GM23248 (cell line): Measurements from ENCODE around the gene ADORA1. TPM values are rescaled to one million over a fixed set of nuclear protein-coding genes. Genes with fewer than 3 reads are reported as not detected.

Source experiments
- DNase-seq: peaks from one replicate; pipeline ENCODE4 v3.0.0-alpha.2; 2015
- H2AFZ ChIP-seq: fragments of 200-600 bp; sonication (generic); 2 replicates; pipeline ENCODE4 v1.6.1; 2016; ENCODE audit warnings: antibody characterized with exemption
- H3F3A ChIP-seq: fragments of 200-600 bp; sonication (generic); 2 replicates; pipeline ENCODE4 v1.6.1; 2016; ENCODE audit warnings: mild to moderate bottlenecking, antibody characterized with exemption, mixed run types; ENCODE audit not compliant: insufficient read depth
- H3K27ac ChIP-seq: fragments of 200-600 bp; sonication (generic); 2 replicates; pipeline ENCODE4 v1.5.1; 2016; ENCODE audit warnings: mild to moderate bottlenecking
- H3K27me3 ChIP-seq: fragments of 200-600 bp; sonication (generic); replicated peaks from 2 replicates; pipeline ENCODE4 v1.6.1; 2016; ENCODE audit warnings: mild to moderate bottlenecking; ENCODE audit not compliant: insufficient read depth
- H3K36me3 ChIP-seq: fragments of 200-600 bp; sonication (generic); 2 replicates; pipeline ENCODE4 v1.6.1; 2016; ENCODE audit warnings: low read depth, mild to moderate bottlenecking
- H3K4me1 ChIP-seq: fragments of 200-600 bp; sonication (generic); 2 replicates; pipeline ENCODE4 v1.6.1; 2016; ENCODE audit warnings: mild to moderate bottlenecking; ENCODE audit not compliant: insufficient read depth
- H3K4me2 ChIP-seq: fragments of 200-600 bp; sonication (generic); one replicate; pipeline ENCODE4 v1.6.1; 2016; ENCODE audit warnings: mild to moderate bottlenecking; ENCODE audit not compliant: unreplicated experiment
- H3K4me3 ChIP-seq: fragments of 200-600 bp; sonication (generic); 2 replicates; pipeline ENCODE4 v1.5.1; 2016; ENCODE audit warnings: mild to moderate bottlenecking
- H3K79me2 ChIP-seq: fragments of 200-600 bp; sonication (generic); 2 replicates; pipeline ENCODE4 v1.6.1; 2016; ENCODE audit warnings: mild to moderate bottlenecking; ENCODE audit not compliant: insufficient read depth
- H3K9ac ChIP-seq: fragments of 200-600 bp; sonication (generic); 2 replicates; pipeline ENCODE4 v1.6.1; 2016; ENCODE audit warnings: mild to moderate bottlenecking
- H3K9me2 ChIP-seq: fragments of 200-600 bp; sonication (generic); 2 replicates; pipeline ENCODE4 v1.6.1; 2016; ENCODE audit warnings: mixed run types, mild to moderate bottlenecking, moderate library complexity; ENCODE audit not compliant: insufficient read depth
- H3K9me3 ChIP-seq: fragments of 200-600 bp; sonication (generic); one replicate; pipeline ENCODE4 v1.6.1; 2017; ENCODE audit warnings: low read depth
- H4K20me1 ChIP-seq: fragments of 200-600 bp; sonication (generic); 2 replicates; pipeline ENCODE4 v1.6.0; 2016; ENCODE audit not compliant: insufficient read depth
- EZH2 ChIP-seq: fragments of 200-600 bp; sonication (generic); IDR thresholded peaks from 2 replicates; pipeline ENCODE4 v1.6.1; 2018; ENCODE audit warnings: antibody characterized with exemption, mild to moderate bottlenecking; ENCODE audit not compliant: insufficient read depth, poor library complexity, severe bottlenecking
- EZH2phosphoT487 ChIP-seq: fragments of 200-600 bp; sonication (generic); IDR thresholded peaks from 2 replicates; pipeline ENCODE4 v1.6.1; 2018; ENCODE audit warnings: antibody characterized with exemption, moderate library complexity, mild to moderate bottlenecking, low read depth; ENCODE audit not compliant: insufficient read depth
- WGBS, 2 experiments: methylation state at CpG; one replicate each; pipeline ENCODE4 v1.1.6; 2015 to 2017; ENCODE audit warnings: low lambda C conversion rate in 2 of 2, low coverage in 1 of 2; ENCODE audit errors: missing lambda C conversion rate in 2 of 2; 5-methylcytosine and 5-hydroxymethylcytosine counted together
- in situ Hi-C: fragments of 300-500 bp; cut with MboI; formaldehyde crosslinking; loops from 2 replicates; pipeline ENCODE4 v1.15.0; 2020
- polyA plus RNA-seq: library from polyadenylated mRNA; unstranded; fragments of >200 nt; fragmentation: Nextera tagmentation; extraction: Ambion mirVana; gene quantifications from 2 replicates; pipeline ENCODE4 v1.2.1, GENCODE V29; 2016
- total RNA-seq: library from RNA; depleted of rRNA; stranded (reverse); fragments of >200 nt; shearing (Covaris generic); gene quantifications from 2 replicates; pipeline ENCODE4 v1.2.3, GENCODE V29; 2014

Gene ADORA1
- total and polyA plus RNA-seq, 2 experiments from 2014 or later, result 2.2 to 5.8 TPM

DNA sequence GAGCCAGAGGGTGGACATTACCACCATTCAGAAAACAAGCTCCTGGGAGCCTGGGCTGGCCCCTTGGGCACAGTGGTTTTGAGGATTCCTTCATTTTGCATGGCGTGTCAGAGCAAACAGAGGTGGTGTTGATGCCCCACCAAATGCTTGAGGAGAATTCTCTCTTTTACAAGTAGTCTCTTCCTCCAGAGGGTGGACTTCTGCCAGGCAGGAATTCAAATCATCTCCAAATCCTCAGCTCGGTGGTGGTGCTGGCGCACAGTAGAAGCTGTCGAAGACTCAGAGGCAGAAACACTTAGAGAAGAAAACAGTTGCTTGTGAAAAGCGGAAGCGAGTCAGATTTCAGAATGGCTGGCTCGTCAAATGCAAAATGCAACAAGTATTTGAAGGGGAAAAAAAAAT lies 62.4 kb downstream of the ADORA1 start:
- Histone ChIP-seq H3K27me3 (no peaks in the 10 kb centered on the region), H3K27ac (no peak overlapping the region), H3K79me2 (no peaks in the 10 kb centered on the region), H3K9me2 (no peaks in the 10 kb centered on the region), H2AFZ (no peak overlapping the region), H3K36me3 (no peaks in the 10 kb centered on the region), H3K4me3 (no peak overlapping the region), H3K4me2 (no peak overlapping the region), H3K9me3 (no peaks in the 10 kb centered on the region), H3F3A (no peaks in the 10 kb centered on the region), H3K4me1 (no peaks in the 10 kb centered on the region), H3K9ac (no peak overlapping the region), H4K20me1 (no peaks in the 10 kb centered on the region)
- DNase-seq, result no peak
- in situ Hi-C loops, result no loop called here
- no peak for TF ChIP-seq EZH2phosphoT487
- no peak for TF ChIP-seq EZH2
- 69 to 74% methylated on average over 7 of the region's 7 CpGs for WGBS, 2 experiments

DNA sequence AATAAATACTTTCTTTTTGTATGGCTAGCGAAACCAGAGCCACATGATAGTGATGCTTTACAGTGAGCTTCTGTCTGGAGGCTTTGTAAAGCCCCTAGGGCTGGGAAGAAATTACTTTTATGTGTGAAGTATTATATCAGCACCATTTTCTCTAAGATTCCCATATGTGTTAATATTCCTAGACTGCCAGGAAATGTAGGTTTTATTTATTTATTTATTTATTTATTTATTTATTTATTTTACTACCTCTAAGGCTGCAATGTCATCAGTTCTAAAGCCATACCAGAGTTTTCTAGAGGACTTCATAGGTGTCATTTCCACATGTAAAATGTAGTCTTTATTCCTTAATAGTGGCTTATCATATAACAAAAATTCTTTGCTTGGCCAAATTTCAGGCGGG lies 63.4 kb downstream of the ADORA1 start:
- no peak for TF ChIP-seq EZH2
- no peak for TF ChIP-seq EZH2phosphoT487
- H3K4me1 ChIP-seq, result peaks cover under 1% of the 10 kb centered on the region
- H2AFZ ChIP-seq, result no peak overlapping the region
- H3K4me2 ChIP-seq, result no peak overlapping the region
- in situ Hi-C loops, result no loop called here
- DNase-seq, result no peak
- no peaks in the 10 kb centered on the region for H4K20me1 ChIP-seq
- H3K9me3 ChIP-seq, result no peaks in the 10 kb centered on the region
- no peak overlapping the region for H3K27ac ChIP-seq
- H3F3A ChIP-seq, result no peaks in the 10 kb centered on the region
- no peaks in the 10 kb centered on the region for H3K36me3 ChIP-seq
- H3K79me2 ChIP-seq, result no peaks in the 10 kb centered on the region
- no peak overlapping the region for H3K4me3 ChIP-seq
- no peaks in the 10 kb centered on the region for H3K27me3 ChIP-seq
- 84 to 91% methylated on average over 2 of the region's 2 CpGs for WGBS, 2 experiments
- H3K9ac ChIP-seq, result no peak overlapping the region
- no peaks in the 10 kb centered on the region for H3K9me2 ChIP-seq

DNA sequence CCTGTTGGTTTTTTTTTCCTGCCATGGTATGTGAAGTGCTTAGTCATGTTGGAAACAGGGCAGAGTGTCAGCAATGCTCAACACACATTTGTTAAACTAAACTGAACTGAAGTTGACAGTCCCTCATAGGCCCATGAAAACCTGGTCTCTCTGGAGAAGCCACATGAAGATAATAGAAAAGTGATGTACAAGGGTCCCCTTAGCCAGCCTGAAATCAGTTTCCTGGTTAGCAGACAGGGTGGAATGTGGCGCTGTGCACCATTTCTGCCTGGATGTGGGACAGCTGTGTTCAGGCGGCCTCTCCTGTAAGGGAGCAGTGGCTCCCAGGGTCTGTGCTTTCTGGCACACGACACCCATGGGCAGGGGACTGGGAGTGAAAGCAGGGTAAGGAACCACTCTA lies 68.8 kb downstream of the ADORA1 start:
- Histone ChIP-seq H3K4me2 (no peak overlapping the region), H3K9me2 (no peaks in the 10 kb centered on the region), H3F3A (peaks cover 44% of the 10 kb centered on the region), H3K27me3 (no peaks in the 10 kb centered on the region), H3K9me3 (no peaks in the 10 kb centered on the region), H3K36me3 (no peaks in the 10 kb centered on the region), H3K9ac (no peak overlapping the region), H3K4me3 (no peak overlapping the region), H4K20me1 (no peaks in the 10 kb centered on the region), H3K4me1 (peaks cover 55% of the 10 kb centered on the region), H3K27ac (no peak overlapping the region), H3K79me2 (no peaks in the 10 kb centered on the region), H2AFZ (peak overlapping the region; percentile 47; the same call in 1 of the 2 replicates)
- in situ Hi-C loops, result no loop called here
- peak; percentile 35 for DNase-seq
- TF ChIP-seq EZH2phosphoT487, result no peak
- TF ChIP-seq EZH2, result no peak
- 57 to 61% methylated on average over 3 of the region's 3 CpGs for WGBS, 2 experiments

DNA sequence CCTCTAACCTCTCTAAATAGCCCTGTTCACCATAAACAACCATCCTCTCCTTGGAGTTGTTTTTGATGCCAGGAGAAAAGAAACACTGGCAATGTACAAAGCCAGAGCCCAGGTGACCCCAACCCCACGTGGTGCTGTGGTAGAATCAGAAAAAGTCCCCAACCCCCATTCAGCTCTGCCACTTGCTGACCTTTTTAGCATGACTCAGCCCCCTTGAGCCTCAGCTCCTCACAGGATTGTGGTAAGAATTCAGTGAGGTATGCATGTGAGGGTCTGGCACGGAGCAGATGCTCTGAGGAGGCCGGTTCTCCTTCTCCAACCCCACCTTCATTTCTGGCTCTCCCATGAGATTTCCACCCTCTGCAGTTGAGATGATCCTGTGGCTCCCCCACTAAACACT lies 70.1 kb downstream of the ADORA1 start:
- DNase-seq, result peak; percentile 89
- peak overlapping the region; percentile 8; the same call in 1 of the 2 replicates for H3K9ac ChIP-seq
- TF ChIP-seq EZH2 (no peak), EZH2phosphoT487 (no peak)
- no peaks in the 10 kb centered on the region for H3K9me2 ChIP-seq
- no peak overlapping the region for H3K4me3 ChIP-seq
- in situ Hi-C loops, result no loop called here
- no peaks in the 10 kb centered on the region for H4K20me1 ChIP-seq
- no peaks in the 10 kb centered on the region for H3K79me2 ChIP-seq
- 0 out of 2 replicates have a peak overlapping the region, but pooled peaks have one; percentile 5 for H2AFZ ChIP-seq
- H3K27ac ChIP-seq, result peak overlapping the region; percentile 35; the same call in 1 of the 2 replicates
- peak overlapping the region; percentile 65 for H3K4me2 ChIP-seq
- 2 to 5% methylated on average over 3 of the region's 3 CpGs for WGBS, 2 experiments
- peaks cover 44% of the 10 kb centered on the region for H3F3A ChIP-seq
- peaks cover 62% of the 10 kb centered on the region for H3K4me1 ChIP-seq
- no peaks in the 10 kb centered on the region for H3K36me3 ChIP-seq
- no peaks in the 10 kb centered on the region for H3K27me3 ChIP-seq
- H3K9me3 ChIP-seq, result no peaks in the 10 kb centered on the region

DNA sequence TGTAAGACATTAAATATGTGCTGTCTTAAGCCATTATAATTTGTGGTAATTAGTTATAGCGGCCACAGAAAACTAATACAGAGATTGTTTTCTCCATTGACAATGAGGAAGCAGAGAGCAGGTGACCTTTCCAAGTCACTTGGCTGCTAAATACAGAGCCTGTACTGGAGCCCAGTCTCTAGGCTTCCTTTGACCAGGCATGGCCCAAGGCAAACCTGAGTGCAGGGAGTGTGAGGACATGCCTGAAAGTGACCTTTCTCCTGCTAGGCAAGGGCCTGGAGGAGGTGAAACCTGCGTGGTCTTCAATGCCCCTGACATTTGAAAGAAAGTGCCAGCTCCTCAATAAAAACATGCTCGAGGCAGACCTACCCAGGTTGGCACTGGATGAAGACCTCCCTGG lies 71.5 kb downstream of the ADORA1 start:
- peaks cover 67% of the 10 kb centered on the region for H3K4me1 ChIP-seq
- no peaks in the 10 kb centered on the region for H3K9me2 ChIP-seq
- H3K9me3 ChIP-seq, result no peaks in the 10 kb centered on the region
- no peak overlapping the region for H3K9ac ChIP-seq
- in situ Hi-C loops, result no loop called here
- H3K4me3 ChIP-seq, result no peak overlapping the region
- peak overlapping the region; percentile 81 for H3K27ac ChIP-seq
- no peaks in the 10 kb centered on the region for H3K36me3 ChIP-seq
- WGBS, 2 experiments, result 73 to 77% methylated on average over 3 of the region's 3 CpGs
- H3K4me2 ChIP-seq, result peak overlapping the region; percentile 32
- H2AFZ ChIP-seq, result no peak overlapping the region
- peaks cover 51% of the 10 kb centered on the region for H3F3A ChIP-seq
- TF ChIP-seq EZH2, result no peak
- TF ChIP-seq EZH2phosphoT487, result no peak
- no peaks in the 10 kb centered on the region for H4K20me1 ChIP-seq
- no peaks in the 10 kb centered on the region for H3K79me2 ChIP-seq
- no peak for DNase-seq
- no peaks in the 10 kb centered on the region for H3K27me3 ChIP-seq
